Measurements from ENCODE around the gene BDNF. TPM values are rescaled to one million over a fixed set of nuclear protein-coding genes. Genes with fewer than 3 reads are reported as not detected.
A peak's percentile ranks its signal among the peaks of the same experiment; 100 is the strongest.
"Not testable (repeated sequence)": the region's sequence is repeated elsewhere in the genome, so short reads cannot be mapped to it uniquely, and the experiment has no call there.

BDNF gene
- 0.79 and 1.7 TPM in 2 replicates for total RNA-seq

DNA sequence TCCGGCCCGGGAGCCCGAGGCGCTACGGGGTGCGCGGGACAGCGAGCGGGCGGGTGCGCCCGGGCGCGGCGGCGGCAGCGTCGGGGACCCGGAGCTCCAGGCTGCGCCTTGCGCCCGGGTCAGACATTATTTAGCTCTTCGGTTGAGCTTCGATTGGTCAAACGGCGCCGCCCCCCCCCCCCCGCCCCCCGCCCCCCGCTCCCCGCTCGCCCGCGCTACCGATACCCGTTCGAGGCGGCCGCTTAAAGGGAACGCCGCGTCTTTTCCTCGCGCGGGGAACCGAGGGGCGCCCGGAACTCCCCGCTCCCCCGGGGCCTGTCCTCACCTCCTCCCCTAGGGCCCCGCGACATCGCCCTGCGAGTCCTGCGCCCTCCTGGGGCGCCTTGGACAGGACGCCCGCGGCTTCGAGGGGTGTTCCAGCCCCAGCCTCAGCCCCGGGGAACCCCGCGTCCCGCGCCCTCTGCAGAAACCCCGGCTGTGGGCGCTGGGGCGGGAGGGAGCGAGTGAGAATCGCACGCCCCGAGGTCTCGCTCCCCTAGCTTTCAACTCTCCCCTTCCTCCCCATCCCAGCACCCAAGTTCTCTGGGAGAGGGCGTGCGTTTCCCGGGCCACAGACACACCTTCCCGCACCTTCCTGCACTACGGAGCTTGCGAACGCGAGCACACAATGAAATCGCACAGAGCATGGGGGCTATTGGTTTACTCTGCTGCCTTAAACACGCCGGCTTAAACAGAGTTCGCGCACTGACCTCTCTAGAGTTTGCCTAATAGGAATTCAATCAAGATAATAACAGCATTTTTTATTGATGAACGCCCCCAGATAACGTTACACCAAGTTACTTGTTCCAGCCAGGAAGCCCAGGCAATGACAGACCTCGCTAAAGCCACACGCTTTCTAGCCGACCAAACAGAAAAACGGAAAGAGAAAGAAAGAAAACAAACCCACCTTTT is at the start of gene BDNF:
Gene BDNF (minus strand): TSS at position 105 of the 951 bp plus-strand sequence. CDS start 41,891 bp downstream, outside the sequence.
- FAIRE-seq (no peak), DNase-seq (ENCODE audit: low read depth) (peak; percentile 15)
- Histone ChIP-seq H3K4me3 (ENCODE audit: low read depth, low read length) (peak within 1 kb of the TSS; percentile 51), H3K27me3 (ENCODE audit: control insufficient read depth, insufficient read depth, low read length) (peaks cover 12% of the 10 kb centered on the region), H3K36me3 (ENCODE audit: control insufficient read depth, insufficient read depth, low read length) (no peaks in the 10 kb centered on the region)
- TF ChIP-seq, protein P1, sequence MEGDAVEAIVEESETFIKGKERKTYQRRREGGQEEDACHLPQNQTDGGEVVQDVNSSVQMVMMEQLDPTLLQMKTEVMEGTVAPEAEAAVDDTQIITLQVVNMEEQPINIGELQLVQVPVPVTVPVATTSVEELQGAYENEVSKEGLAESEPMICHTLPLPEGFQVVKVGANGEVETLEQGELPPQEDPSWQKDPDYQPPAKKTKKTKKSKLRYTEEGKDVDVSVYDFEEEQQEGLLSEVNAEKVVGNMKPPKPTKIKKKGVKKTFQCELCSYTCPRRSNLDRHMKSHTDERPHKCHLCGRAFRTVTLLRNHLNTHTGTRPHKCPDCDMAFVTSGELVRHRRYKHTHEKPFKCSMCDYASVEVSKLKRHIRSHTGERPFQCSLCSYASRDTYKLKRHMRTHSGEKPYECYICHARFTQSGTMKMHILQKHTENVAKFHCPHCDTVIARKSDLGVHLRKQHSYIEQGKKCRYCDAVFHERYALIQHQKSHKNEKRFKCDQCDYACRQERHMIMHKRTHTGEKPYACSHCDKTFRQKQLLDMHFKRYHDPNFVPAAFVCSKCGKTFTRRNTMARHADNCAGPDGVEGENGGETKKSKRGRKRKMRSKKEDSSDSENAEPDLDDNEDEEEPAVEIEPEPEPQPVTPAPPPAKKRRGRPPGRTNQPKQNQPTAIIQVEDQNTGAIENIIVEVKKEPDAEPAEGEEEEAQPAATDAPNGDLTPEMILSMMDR (IDR thresholded peaks at IDR 0.05; ENCODE audit: insufficient read depth, low read length, severe bottlenecking): no peak

DNA sequence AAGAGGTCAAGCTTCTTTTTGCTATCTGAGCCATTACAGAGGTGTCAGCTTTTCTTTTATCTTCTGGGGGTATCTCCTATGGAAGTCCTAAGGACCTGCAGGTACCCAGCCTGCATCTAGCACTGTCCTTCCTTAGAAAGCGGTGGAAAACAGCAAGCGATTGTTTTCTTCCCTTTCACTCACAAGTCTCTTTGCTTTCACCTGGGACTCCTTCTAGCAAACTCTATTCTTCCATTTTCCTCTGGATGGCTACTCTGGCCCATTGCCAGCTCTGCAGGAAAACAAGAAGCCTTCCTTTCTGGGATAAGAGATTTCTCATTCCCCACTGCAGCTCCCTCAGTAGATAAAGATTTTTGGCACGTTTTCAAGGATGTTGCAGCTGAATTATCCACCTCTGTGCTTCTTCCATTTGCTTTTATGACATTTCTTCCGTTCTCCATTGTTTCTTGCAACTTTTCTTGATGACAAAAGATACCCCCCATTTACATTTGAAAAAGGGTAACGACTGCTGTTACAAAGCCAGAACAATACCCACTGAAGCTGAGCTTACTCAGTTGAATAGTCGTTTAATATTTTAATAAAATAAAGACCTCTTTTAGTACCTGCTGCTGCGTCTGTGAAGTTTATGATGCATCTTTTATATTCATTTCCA is 40.2 kb upstream of the BDNF start:
- no peak for FAIRE-seq
- no peaks in the 10 kb centered on the region for H3K27me3 ChIP-seq (ENCODE audit: control insufficient read depth, insufficient read depth, low read length)
- no peaks in the 10 kb centered on the region for H3K36me3 ChIP-seq (ENCODE audit: control insufficient read depth, insufficient read depth, low read length)
- TF ChIP-seq, protein P1 (IDR thresholded peaks at IDR 0.05; ENCODE audit: insufficient read depth, low read length, severe bottlenecking): no peak
- H3K4me3 ChIP-seq (ENCODE audit: low read depth, low read length): no peak overlapping the region
- DNase-seq (ENCODE audit: low read depth): no peak

DNA sequence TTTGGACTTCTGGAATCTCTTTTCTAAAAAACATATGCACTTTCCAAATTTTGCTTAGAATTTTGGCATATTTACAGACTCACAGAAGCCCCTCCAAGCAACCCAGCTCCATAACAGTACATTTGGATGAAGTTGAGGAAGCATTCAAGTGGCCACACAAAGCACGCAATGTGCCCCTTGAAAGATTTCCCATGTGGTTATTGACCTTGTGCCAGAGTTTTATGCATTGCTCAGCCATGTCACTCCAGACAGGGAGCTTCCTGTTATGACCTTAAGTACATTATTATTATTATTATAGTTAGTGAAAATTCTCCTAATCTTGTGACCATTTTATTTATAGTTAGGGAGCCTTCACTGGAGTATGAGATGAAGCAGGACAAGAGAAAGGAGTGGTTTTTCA is 35.0 kb upstream of the BDNF start:
- Histone ChIP-seq H3K4me3 (ENCODE audit: low read depth, low read length) (no peak overlapping the region), H3K36me3 (ENCODE audit: control insufficient read depth, insufficient read depth, low read length) (no peaks in the 10 kb centered on the region), H3K27me3 (ENCODE audit: control insufficient read depth, insufficient read depth, low read length) (no peaks in the 10 kb centered on the region)
- TF ChIP-seq, protein P1 (IDR thresholded peaks at IDR 0.05; ENCODE audit: insufficient read depth, low read length, severe bottlenecking): no peak
- DNase-seq (ENCODE audit: low read depth): no peak
- no peak for FAIRE-seq

DNA sequence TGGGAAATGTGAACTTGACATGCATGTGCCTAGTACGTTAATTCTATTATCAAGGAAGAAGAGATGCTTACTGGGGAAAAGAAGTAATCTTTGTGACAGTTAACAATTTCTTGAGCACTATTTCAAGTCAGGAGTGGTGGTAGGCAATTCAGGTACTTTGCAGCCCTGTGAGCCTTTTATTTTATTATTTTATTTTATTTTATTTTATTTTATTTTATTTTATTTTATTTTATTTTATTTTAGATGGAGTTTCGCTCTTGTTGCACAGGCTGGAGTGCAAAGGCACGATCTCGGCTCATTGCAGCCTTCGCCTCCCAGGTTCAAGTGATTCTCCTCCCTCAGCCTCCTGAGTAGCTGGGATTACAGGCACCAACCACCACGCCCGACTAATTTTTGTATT is 31.5 kb upstream of the BDNF start:
- not testable (repeated sequence) for DNase-seq (ENCODE audit: low read depth); H3K36me3 ChIP-seq (ENCODE audit: control insufficient read depth, insufficient read depth, low read length); H3K4me3 ChIP-seq (ENCODE audit: low read depth, low read length); H3K27me3 ChIP-seq (ENCODE audit: control insufficient read depth, insufficient read depth, low read length); FAIRE-seq

DNA sequence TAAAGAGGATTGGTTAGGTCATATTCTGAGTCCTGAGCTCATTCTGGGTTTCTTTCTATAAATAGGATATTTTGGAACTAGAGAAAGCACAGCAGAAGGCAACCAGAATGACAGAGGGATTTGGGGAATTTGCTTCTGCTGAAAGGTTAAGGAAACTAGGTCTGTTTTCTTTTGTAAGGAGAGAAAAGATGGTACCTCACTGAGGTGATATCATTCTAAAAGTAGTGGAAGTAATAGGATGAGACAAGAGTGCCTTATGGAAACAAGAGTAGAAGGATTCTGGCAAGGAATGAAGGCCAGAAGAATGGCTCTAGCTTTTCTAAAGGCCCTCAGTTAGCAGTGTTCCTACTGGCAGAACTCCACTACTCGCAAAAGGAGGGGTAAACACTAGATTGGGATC is 26.7 kb upstream of the BDNF start:
- FAIRE-seq (no peak), DNase-seq (ENCODE audit: low read depth) (no peak)
- Histone ChIP-seq H3K27me3 (ENCODE audit: control insufficient read depth, insufficient read depth, low read length) (peaks cover 15% of the 10 kb centered on the region), H3K4me3 (ENCODE audit: low read depth, low read length) (no peak overlapping the region), H3K36me3 (ENCODE audit: control insufficient read depth, insufficient read depth, low read length) (no peaks in the 10 kb centered on the region)
- TF ChIP-seq, protein P1 (IDR thresholded peaks at IDR 0.05; ENCODE audit: insufficient read depth, low read length, severe bottlenecking): no peak

DNA sequence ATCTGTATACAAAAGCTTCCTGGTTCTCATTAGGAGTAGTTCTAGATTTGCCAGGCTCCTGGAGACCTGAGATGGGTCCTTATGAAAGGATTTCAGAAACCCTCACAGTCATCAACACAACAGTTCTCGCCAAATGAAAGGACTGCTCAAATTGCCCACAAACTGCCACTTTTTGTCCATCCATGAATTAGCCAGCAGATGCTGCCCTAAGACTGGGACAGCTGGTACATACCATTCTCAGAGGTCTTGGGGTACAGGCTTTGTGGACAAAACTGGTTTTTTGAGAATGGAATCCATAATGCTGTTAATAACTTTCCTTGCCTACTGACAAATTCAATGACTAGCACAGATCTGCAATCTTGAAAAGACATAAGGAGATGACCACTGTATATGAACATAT is 23.4 kb upstream of the BDNF start:
- FAIRE-seq: no peak

More for the DNA sequence above, 23.4 kb upstream of the BDNF start:
- no peak for DNase-seq (ENCODE audit: low read depth)
- Histone ChIP-seq H3K27me3 (ENCODE audit: control insufficient read depth, insufficient read depth, low read length) (peaks cover 32% of the 10 kb centered on the region), H3K36me3 (ENCODE audit: control insufficient read depth, insufficient read depth, low read length) (no peaks in the 10 kb centered on the region), H3K4me3 (ENCODE audit: low read depth, low read length) (no peak overlapping the region)
- TF ChIP-seq, protein P1 (IDR thresholded peaks at IDR 0.05; ENCODE audit: insufficient read depth, low read length, severe bottlenecking): no peak
